NCI-H446 treated with DMSO at 0.1 percent for 48 hours (cell line): Measurements from ENCODE around the gene ANKRD1.
A peak's percentile ranks its signal among the peaks of the same experiment; 100 is the strongest.
"Not testable (repeated sequence)": the region's sequence is repeated elsewhere in the genome, so short reads cannot be mapped to it uniquely, and the experiment has no call there.

ENCODE experiments used
- DNase-seq: peaks from one replicate; lab custom pipeline; 2025; lab: John Stamatoyannopoulos, UW

Gene ANKRD1

GRCh38 chr10:90912174-90912573 is 8.7 kb downstream of the ANKRD1 start:
- DNase-seq: no peak

GRCh38 chr10:90911133-90912051 is 9.5 kb downstream of the ANKRD1 start:
- peak; percentile 6 for DNase-seq

GRCh38 chr10:90906596-90906995 is 14.3 kb downstream of the ANKRD1 start:
- DNase-seq: no peak

- no peak for DNase-seq
These were observed 15.0 kb downstream of the ANKRD1 start for GRCh38 chr10:90905925-90906324.

- DNase-seq: not testable (repeated sequence)
These were observed 24.0 kb downstream of the ANKRD1 start for GRCh38 chr10:90896916-90897315.

- no peak for DNase-seq
These were observed 27.7 kb downstream of the ANKRD1 start for GRCh38 chr10:90893190-90893589.

GRCh38 chr10:90890347-90890746 is 30.5 kb downstream of the ANKRD1 start:
- no peak for DNase-seq

- DNase-seq: no peak
These were observed 31.3 kb downstream of the ANKRD1 start for GRCh38 chr10:90889636-90890035.

- no peak for DNase-seq
These were observed 32.5 kb downstream of the ANKRD1 start for GRCh38 chr10:90888387-90888786.

- DNase-seq: no peak
These were observed 33.3 kb downstream of the ANKRD1 start for GRCh38 chr10:90887555-90887954.

GRCh38 chr10:90885176-90885575 is 35.7 kb downstream of the ANKRD1 start:
- DNase-seq: no peak

- DNase-seq: no peak
These were observed 36.5 kb downstream of the ANKRD1 start for GRCh38 chr10:90884431-90884830.

GRCh38 chr10:90880059-90880719 is 40.7 kb downstream of the ANKRD1 start:
- not testable (repeated sequence) for DNase-seq

GRCh38 chr10:90879062-90879461 is 41.8 kb downstream of the ANKRD1 start:
- no peak for DNase-seq

GRCh38 chr10:90872648-90873020 is 48.3 kb downstream of the ANKRD1 start:
- no peak for DNase-seq

- DNase-seq: peak; percentile 26
These were observed 48.9 kb downstream of the ANKRD1 start, which contains the start of gene RPP30 for GRCh38 chr10:90871766-90872647. Gene RPP30, plus strand, starts transcription at chr10:90871974. Its CDS starts 13 bp downstream, at chr10:90871987.

GRCh38 chr10:90871279-90871765 is 49.6 kb downstream of the ANKRD1 start:
- peak; percentile 38 for DNase-seq

- no peak for DNase-seq
These were observed 54.8 kb downstream of the ANKRD1 start for GRCh38 chr10:90866050-90866598.

- no peak for DNase-seq
These were observed 55.5 kb downstream of the ANKRD1 start for GRCh38 chr10:90865401-90865800.

- no peak for DNase-seq
These were observed 57.9 kb downstream of the ANKRD1 start for GRCh38 chr10:90862908-90863514.
